GM12878 (cell line): ENCODE measurements around the gene SLC4A2. TPM values are rescaled to one million over a fixed set of nuclear protein-coding genes. Genes with fewer than 3 reads are reported as not detected.

Experiments
- ATAC-seq: fragments of 200-7000 bp; cut with Tn5 transposase; 3 replicates; pipeline ENCODE4 v1.9.1; 2020; ENCODE audit warnings: mild to moderate bottlenecking, moderate library complexity
- BruUV-seq: library from RNA; stranded (reverse); fragments of 400-500 nt; replicated peaks from 2 replicates; lab custom pipeline; 2021; lab: Mats Ljungman, UMichigan
- CTCF ChIA-PET: fragments of 300-600 bp; sonication (Branson Sonifier 250); formaldehyde crosslinking; extraction: SDS; loops from one replicate; lab custom pipeline; 2021; ENCODE audit warnings: inconsistent platforms; lab: Yijun Ruan, JAX
- POLR2A ChIA-PET: fragments of 350-600 bp; formaldehyde crosslinking; extraction: SDS; loops from one replicate; lab custom pipeline; 2021; ENCODE audit warnings: inconsistent platforms; lab: Charles Lee
- RAD21 ChIA-PET: fragments of 300-600 bp; sonication (Branson Sonifier 250); formaldehyde crosslinking; loops from one replicate; lab custom pipeline; 2023; ENCODE audit warnings: antibody characterized with exemption; ENCODE audit not compliant: unreplicated experiment; lab: Charles Lee
- SMC1A ChIA-PET: fragments of 300-600 bp; sonication (Branson Sonifier 250); formaldehyde crosslinking; loops from one replicate; lab custom pipeline; 2023; ENCODE audit not compliant: unreplicated experiment, uncharacterized antibody; lab: Charles Lee
- DNase-seq: peaks from one replicate; pipeline ENCODE4 v3.0.0-alpha.2; 2011; ENCODE audit warnings: low read depth, low spot score
- FAIRE-seq: peaks from 3 replicates; lab custom pipeline; 2011; peaks lifted over from hg19 to GRCh38; lab: Jason Lieb, UNC
- H2AFZ ChIP-seq: 2 replicates; pipeline ENCODE4 v1.6.0; 2011; ENCODE audit warnings: low read depth, low read length, control low read depth; ENCODE audit not compliant: control insufficient read depth
- H3K27ac ChIP-seq: 2 replicates; pipeline ENCODE4 v1.5.1; 2011; ENCODE audit warnings: control low read depth; ENCODE audit not compliant: control insufficient read depth, insufficient read depth
- H3K27me3 ChIP-seq, 2 experiments: replicated peaks in 1 of 2; 2 replicates each; pipeline versions ENCODE4 v1.6.0 to v1.6.1; 2011; ENCODE audit warnings: low read length in 1 of 2; ENCODE audit not compliant: control insufficient read depth in 2 of 2, insufficient read depth in 2 of 2
- H3K36me3 ChIP-seq, 2 experiments: 2 replicates each; pipeline ENCODE4 v1.5.1; 2011; ENCODE audit warnings: low read length in 1 of 2; ENCODE audit not compliant: control insufficient read depth in 2 of 2, insufficient read depth in 2 of 2
- H3K4me1 ChIP-seq: 2 replicates; pipeline ENCODE4 v1.6.1; 2011; ENCODE audit warnings: mild to moderate bottlenecking, low read length, moderate library complexity, mixed read lengths; ENCODE audit not compliant: control insufficient read depth, insufficient read depth
- H3K4me2 ChIP-seq: 2 replicates; pipeline ENCODE4 v1.6.0; 2011; ENCODE audit warnings: control low read depth; ENCODE audit not compliant: control insufficient read depth, insufficient read depth
- H3K4me3 ChIP-seq: fragments of 200-600 bp; sonication (generic); 2 replicates; pipeline ENCODE4 v1.5.1; 2016
- H3K79me2 ChIP-seq: 2 replicates; pipeline ENCODE4 v1.6.0; 2011; ENCODE audit warnings: low read length; ENCODE audit not compliant: control insufficient read depth, insufficient read depth
- H3K9ac ChIP-seq: 2 replicates; pipeline ENCODE4 v1.8.0; 2011; ENCODE audit warnings: low read length, control low read depth, mixed read lengths; ENCODE audit not compliant: control insufficient read depth, insufficient read depth
- H3K9me3 ChIP-seq: replicated peaks from 3 replicates; pipeline ENCODE4 v1.5.1; 2011; ENCODE audit warnings: mild to moderate bottlenecking, low read length; ENCODE audit not compliant: control insufficient read depth, insufficient read depth
- H4K20me1 ChIP-seq: 2 replicates; pipeline ENCODE4 v1.6.0; 2011; ENCODE audit not compliant: control insufficient read depth, insufficient read depth
- BMI1 ChIP-seq: fragments of 450-650 bp; IDR thresholded peaks from 2 replicates; pipeline ENCODE4 v1.6.1; 2016; ENCODE audit warnings: mild to moderate bottlenecking, moderate library complexity, borderline replicate concordance
- CUX1 ChIP-seq: IDR thresholded peaks from 2 replicates; pipeline ENCODE4 v1.6.1; 2012; ENCODE audit warnings: improper control_type of control experiment, low read depth, low read length; ENCODE audit not compliant: insufficient replicate concordance
- MLLT1 ChIP-seq: fragments of 450-650 bp; IDR thresholded peaks from 2 replicates; pipeline ENCODE4 v1.6.1; 2016; ENCODE audit warnings: mild to moderate bottlenecking
- NFIC ChIP-seq: IDR thresholded peaks from 2 replicates; pipeline ENCODE4 v1.6.1; 2012; ENCODE audit warnings: low read depth, mild to moderate bottlenecking, inconsistent platforms, low read length, moderate library complexity
- NR2C2 ChIP-seq: IDR thresholded peaks from 2 replicates; pipeline ENCODE4 v1.6.1; 2011; ENCODE audit warnings: borderline replicate concordance, low read depth; ENCODE audit not compliant: control insufficient read depth, insufficient read length
- RCOR1 ChIP-seq: conservative IDR thresholded peaks from 2 replicates; pipeline ENCODE4 v1.6.1; 2012; ENCODE audit warnings: low read depth, low read length, improper control_type of control experiment
- ZNF207 ChIP-seq: fragments of 450-650 bp; IDR thresholded peaks from 2 replicates; pipeline ENCODE4 v1.6.1; 2014; ENCODE audit warnings: antibody characterized with exemption, mild to moderate bottlenecking, borderline replicate concordance
- ZNF217 ChIP-seq: fragments of 450-650 bp; IDR thresholded peaks from 2 replicates; pipeline ENCODE4 v1.6.1; 2017; ENCODE audit warnings: antibody characterized with exemption, mild to moderate bottlenecking
- ZNF24 ChIP-seq: fragments of 450-650 bp; IDR thresholded peaks from 2 replicates; pipeline ENCODE4 v1.6.1; 2017; ENCODE audit warnings: antibody characterized with exemption, mild to moderate bottlenecking
- WGBS: methylation state at CpG from one replicate; pipeline ENCODE4 v1.1.6; 2016; ENCODE audit warnings: low lambda C conversion rate; ENCODE audit not compliant: insufficient replicate concordance, insufficient coverage; ENCODE audit errors: missing lambda C conversion rate; 5-methylcytosine and 5-hydroxymethylcytosine counted together
- in situ Hi-C: fragments of 300-500 bp; cut with MboI; formaldehyde crosslinking; loops from 9 replicates; pipeline ENCODE4 v1.14.3; 2018; ENCODE audit warnings: mixed read lengths
- intact Hi-C: fragments of 100-400 bp; cut with micrococcal nuclease; formaldehyde crosslinking; loops from one replicate; pipeline ENCODE4 v1.14.2; 2022; ENCODE audit not compliant: unreplicated experiment
- polyA plus RNA-seq, 11 experiments: library from polyadenylated mRNA; depleted of rRNA in 4 of 11; unstranded in 6 of 11; stranded (reverse) in 5 of 11; fragments of >200 nt; fragmentation: Nextera tagmentation in 4 of 11; fragmentation: Illumina TruSeq in 1 of 11; extraction: Ambion mirVana in 4 of 11; extraction: Trizol in 1 of 11; gene quantifications; 1 replicate in 1 of 11; 2 replicates in 10 of 11; pipeline versions ENCODE4 v1.2.1 to v1.2.3, GENCODE V29; 2011 to 2016; ENCODE audit warnings: inconsistent platforms in 2 of 11, missing spikeins in 2 of 11, low read depth in 1 of 11
- total RNA-seq, 4 experiments: library from RNA; depleted of rRNA in 3 of 4; stranded (reverse); fragments of >200 nt in 3 of 4; fragmentation: Illumina TruSeq in 1 of 4; extraction: Trizol in 1 of 4; gene quantifications; 2 replicates each; pipeline versions ENCODE4 v1.2.1 to v1.2.3, GENCODE V29; 2013 to 2021
- TF ChIP-seq, protein P1 (sequence below): fragments of 450-650 bp; IDR thresholded peaks from 2 replicates; pipeline ENCODE4 v1.6.1; 2017; ENCODE audit warnings: borderline replicate concordance
- TF ChIP-seq, protein P2 (sequence below): IDR thresholded peaks from 2 replicates; pipeline ENCODE4 v1.6.1; 2011; ENCODE audit warnings: low read depth, low read length, improper control_type of control experiment, borderline replicate concordance

The SLC4A2 gene
- total and polyA plus RNA-seq, 10 of the 15 experiments (the other 5 are each of a cell fraction or from before 2014, with no cell fraction given): 2.7 to 78.6 (median 30.1) TPM

- Histone ChIP-seq H3K9ac (peak overlapping the region; percentile 42), H4K20me1 (no peaks in the 10 kb centered on the region), H3K4me3 (peak overlapping the region; percentile 81), H3K79me2 (no peaks in the 10 kb centered on the region; the same call in 1 of the 2 replicates), H3K9me3 (no peaks in the 10 kb centered on the region), H3K4me2 (peak overlapping the region; percentile 70), H3K36me3 (peaks cover 0 to 3% of the 10 kb centered on the region in 2 experiments; a peak in 1 of 4 replicates), H2AFZ (peak overlapping the region; percentile 90; the same call in 1 of the 2 replicates), H3K27me3 (no peaks in the 10 kb centered on the region; a peak in 1 of 4 replicates), H3K27ac (peak overlapping the region; percentile 47; the same call in 1 of the 2 replicates), H3K4me1 (peaks cover 4% of the 10 kb centered on the region)
- CTCF ChIA-PET: interaction anchor here (0.8 to 6.0 kb wide), 12 partner anchors 10 to 215 kb away, joined by 3 to 35 read pairs (median 4); partner anchors contain the start of gene ABCF2
- RAD21 ChIA-PET: interaction anchor here (1.2 to 1.5 kb wide), 3 partner anchors 56 to 79 kb away, joined by 3 to 10 read pairs (median 4); no protein-coding TSS in a partner anchor
- BruUV-seq: no TSS peak
- no peak for ATAC-seq
- no peak for DNase-seq
- WGBS: 81% methylated on average over 16 of the region's 17 CpGs
- intact Hi-C loops (loop anchor here (1.0 to 2.0 kb wide), 3 partner anchors 29 to 82 kb away; partner anchors contain the start of gene TMUB1), in situ Hi-C loops (no loop called here)
- POLR2A ChIA-PET: interaction anchor here (0.6 to 2.4 kb wide), 4 partner anchors 21 to 80 kb away, joined by 3 to 14 read pairs (median 4); partner anchors contain the start of genes FASTK and TMUB1
- FAIRE-seq: no peak
- TF ChIP-seq ZNF207: no peak
- peak; percentile 98 for TF ChIP-seq MLLT1
- 0 out of 2 replicates have a peak, but pooled peaks have one; percentile 29 for TF ChIP-seq ZNF217
- TF ChIP-seq, protein P1, sequence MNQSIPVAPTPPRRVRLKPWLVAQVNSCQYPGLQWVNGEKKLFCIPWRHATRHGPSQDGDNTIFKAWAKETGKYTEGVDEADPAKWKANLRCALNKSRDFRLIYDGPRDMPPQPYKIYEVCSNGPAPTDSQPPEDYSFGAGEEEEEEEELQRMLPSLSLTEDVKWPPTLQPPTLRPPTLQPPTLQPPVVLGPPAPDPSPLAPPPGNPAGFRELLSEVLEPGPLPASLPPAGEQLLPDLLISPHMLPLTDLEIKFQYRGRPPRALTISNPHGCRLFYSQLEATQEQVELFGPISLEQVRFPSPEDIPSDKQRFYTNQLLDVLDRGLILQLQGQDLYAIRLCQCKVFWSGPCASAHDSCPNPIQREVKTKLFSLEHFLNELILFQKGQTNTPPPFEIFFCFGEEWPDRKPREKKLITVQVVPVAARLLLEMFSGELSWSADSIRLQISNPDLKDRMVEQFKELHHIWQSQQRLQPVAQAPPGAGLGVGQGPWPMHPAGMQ: no peak
- TF ChIP-seq RCOR1: no peak
- no peak for TF ChIP-seq ZNF24
- no peak for TF ChIP-seq BMI1
- no peak for TF ChIP-seq NR2C2
- no peak for TF ChIP-seq NFIC
- TF ChIP-seq CUX1: no peak
- TF ChIP-seq, protein P2, sequence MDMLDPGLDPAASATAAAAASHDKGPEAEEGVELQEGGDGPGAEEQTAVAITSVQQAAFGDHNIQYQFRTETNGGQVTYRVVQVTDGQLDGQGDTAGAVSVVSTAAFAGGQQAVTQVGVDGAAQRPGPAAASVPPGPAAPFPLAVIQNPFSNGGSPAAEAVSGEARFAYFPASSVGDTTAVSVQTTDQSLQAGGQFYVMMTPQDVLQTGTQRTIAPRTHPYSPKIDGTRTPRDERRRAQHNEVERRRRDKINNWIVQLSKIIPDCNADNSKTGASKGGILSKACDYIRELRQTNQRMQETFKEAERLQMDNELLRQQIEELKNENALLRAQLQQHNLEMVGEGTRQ: no peak
- SMC1A ChIA-PET: interaction anchor here (0.8 to 2.3 kb wide), 6 partner anchors 11 to 198 kb away, joined by 3 to 16 read pairs (median 4); partner anchors contain the start of genes ABCF2 and AGAP3
Measured at GRCh38 chr7:151028948-151029501, 30.4 kb upstream of the SLC4A2 start.
